AG09309 (cell line): ENCODE results near the gene DNM3.

Source experiments
- DNase-seq: peaks from one replicate; pipeline ENCODE4 v3.0.0-alpha.2; 2010; ENCODE audit warnings: low read depth
- H3K4me3 ChIP-seq: 2 replicates; pipeline ENCODE4 v1.5.1; 2011; ENCODE audit warnings: mild to moderate bottlenecking, low read depth, low read length, moderate library complexity; ENCODE audit not compliant: control insufficient read depth
- CTCF ChIP-seq: IDR thresholded peaks from 2 replicates; pipeline ENCODE4 v1.5.1; 2011; ENCODE audit warnings: mild to moderate bottlenecking, low read depth, low read length, inconsistent platforms; ENCODE audit not compliant: insufficient read depth, control insufficient read depth; ENCODE audit errors: missing control alignments

Gene DNM3

GRCh38 chr1:172375211-172375631 lies 533.9 kb downstream of the DNM3 start:
- no peak for TF ChIP-seq CTCF
- no peak overlapping the region for H3K4me3 ChIP-seq
- no peak for DNase-seq

GRCh38 chr1:172376431-172376830 lies 535.1 kb downstream of the DNM3 start:
- no peak for DNase-seq
- H3K4me3 ChIP-seq: no peak overlapping the region
- TF ChIP-seq CTCF: no peak

GRCh38 chr1:172377565-172377964 lies 536.3 kb downstream of the DNM3 start:
- DNase-seq: no peak
- no peak overlapping the region for H3K4me3 ChIP-seq
- no peak for TF ChIP-seq CTCF

- DNase-seq: no peak
- H3K4me3 ChIP-seq: no peak overlapping the region
- no peak for TF ChIP-seq CTCF
These were observed 536.9 kb downstream of the DNM3 start for GRCh38 chr1:172378109-172378760.

GRCh38 chr1:172380441-172381244 lies 539.3 kb downstream of the DNM3 start:
- no peak for DNase-seq
- H3K4me3 ChIP-seq: no peak overlapping the region
- no peak for TF ChIP-seq CTCF

GRCh38 chr1:172381946-172382345 lies 540.6 kb downstream of the DNM3 start:
- no peak overlapping the region for H3K4me3 ChIP-seq
- no peak for TF ChIP-seq CTCF
- DNase-seq: no peak
